GM10266 (cell line): ENCODE data around the gene PITPNM2.

Experiments
- DNase-seq: peaks from one replicate; pipeline ENCODE4 v3.0.0; 2012; ENCODE audit errors: extremely low spot score
- TF ChIP-seq, protein P1 (sequence below): IDR thresholded peaks from 2 replicates; pipeline ENCODE4 v1.5.1; 2012; ENCODE audit warnings: mild to moderate bottlenecking, low read depth; ENCODE audit not compliant: control insufficient read depth, insufficient read depth; ENCODE audit errors: missing control alignments

PITPNM2 gene

DNA sequence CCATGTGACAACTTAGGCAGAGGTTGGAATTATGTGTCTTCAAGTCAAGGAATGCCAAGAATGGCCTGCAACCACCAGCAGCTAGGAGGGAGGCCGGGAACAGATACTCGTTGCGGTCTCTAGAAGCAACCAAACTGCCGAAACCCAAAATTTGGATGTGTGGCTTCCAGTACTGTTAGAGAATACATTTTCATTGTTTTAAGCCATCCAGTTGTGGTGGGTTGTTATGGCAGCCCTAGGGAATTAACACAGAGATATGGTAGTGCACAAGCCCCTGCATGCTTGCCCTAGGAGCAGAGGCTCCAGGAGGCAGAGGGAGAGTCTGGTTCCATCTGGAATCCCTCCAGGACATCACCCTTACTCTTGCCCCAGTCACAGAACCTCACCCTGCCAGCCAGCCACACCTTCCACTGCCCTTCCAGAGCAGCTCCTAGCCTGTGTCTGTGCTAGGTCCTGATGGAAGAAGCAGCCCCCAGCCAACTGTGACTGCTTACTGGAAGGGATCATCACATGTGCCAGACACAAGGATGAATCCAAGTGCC, 19.5 kb downstream of the PITPNM2 start:
- TF ChIP-seq, protein P1, sequence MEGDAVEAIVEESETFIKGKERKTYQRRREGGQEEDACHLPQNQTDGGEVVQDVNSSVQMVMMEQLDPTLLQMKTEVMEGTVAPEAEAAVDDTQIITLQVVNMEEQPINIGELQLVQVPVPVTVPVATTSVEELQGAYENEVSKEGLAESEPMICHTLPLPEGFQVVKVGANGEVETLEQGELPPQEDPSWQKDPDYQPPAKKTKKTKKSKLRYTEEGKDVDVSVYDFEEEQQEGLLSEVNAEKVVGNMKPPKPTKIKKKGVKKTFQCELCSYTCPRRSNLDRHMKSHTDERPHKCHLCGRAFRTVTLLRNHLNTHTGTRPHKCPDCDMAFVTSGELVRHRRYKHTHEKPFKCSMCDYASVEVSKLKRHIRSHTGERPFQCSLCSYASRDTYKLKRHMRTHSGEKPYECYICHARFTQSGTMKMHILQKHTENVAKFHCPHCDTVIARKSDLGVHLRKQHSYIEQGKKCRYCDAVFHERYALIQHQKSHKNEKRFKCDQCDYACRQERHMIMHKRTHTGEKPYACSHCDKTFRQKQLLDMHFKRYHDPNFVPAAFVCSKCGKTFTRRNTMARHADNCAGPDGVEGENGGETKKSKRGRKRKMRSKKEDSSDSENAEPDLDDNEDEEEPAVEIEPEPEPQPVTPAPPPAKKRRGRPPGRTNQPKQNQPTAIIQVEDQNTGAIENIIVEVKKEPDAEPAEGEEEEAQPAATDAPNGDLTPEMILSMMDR = no peak

DNA sequence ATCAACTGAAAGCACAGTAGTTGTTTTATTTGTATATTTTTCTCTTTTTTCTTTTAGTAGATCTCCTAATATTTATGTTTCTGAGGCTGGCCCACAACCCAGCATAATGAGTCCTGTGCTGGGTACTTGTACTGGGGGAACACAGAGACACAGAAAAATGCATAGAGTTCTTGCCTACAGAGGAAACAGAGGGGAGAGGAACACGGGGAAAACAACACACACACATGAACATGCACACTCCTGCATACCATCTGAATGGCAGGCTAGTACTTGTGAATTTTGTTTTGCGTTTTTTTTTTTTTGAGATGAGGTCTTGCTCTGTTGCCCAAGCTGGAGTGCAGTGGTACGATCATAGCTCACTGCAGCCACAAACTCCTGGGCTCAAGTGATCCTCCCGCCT, 21.3 kb downstream of the PITPNM2 start:
- TF ChIP-seq, protein P1 = no peak
- DNase-seq = no peak

More for the DNA sequence above, 19.5 kb downstream of the PITPNM2 start:
- DNase-seq = no peak

DNA sequence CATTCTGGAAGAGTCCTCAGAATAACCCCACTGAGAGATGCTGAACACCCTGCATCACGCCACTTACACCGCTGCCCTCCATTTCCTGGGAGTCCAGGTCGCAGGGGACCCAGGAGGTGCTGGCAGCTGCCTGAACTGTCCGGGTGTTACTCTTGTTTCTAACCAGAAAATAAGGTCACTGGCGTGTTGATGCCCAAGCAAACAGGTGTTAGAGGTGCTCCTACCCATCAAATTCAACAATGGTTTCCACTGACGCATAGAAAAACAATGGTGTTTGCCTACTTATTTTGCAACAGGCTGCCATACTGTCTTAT, 23.8 kb downstream of the PITPNM2 start:
- DNase-seq = no peak
- TF ChIP-seq, protein P1 = no peak

DNA sequence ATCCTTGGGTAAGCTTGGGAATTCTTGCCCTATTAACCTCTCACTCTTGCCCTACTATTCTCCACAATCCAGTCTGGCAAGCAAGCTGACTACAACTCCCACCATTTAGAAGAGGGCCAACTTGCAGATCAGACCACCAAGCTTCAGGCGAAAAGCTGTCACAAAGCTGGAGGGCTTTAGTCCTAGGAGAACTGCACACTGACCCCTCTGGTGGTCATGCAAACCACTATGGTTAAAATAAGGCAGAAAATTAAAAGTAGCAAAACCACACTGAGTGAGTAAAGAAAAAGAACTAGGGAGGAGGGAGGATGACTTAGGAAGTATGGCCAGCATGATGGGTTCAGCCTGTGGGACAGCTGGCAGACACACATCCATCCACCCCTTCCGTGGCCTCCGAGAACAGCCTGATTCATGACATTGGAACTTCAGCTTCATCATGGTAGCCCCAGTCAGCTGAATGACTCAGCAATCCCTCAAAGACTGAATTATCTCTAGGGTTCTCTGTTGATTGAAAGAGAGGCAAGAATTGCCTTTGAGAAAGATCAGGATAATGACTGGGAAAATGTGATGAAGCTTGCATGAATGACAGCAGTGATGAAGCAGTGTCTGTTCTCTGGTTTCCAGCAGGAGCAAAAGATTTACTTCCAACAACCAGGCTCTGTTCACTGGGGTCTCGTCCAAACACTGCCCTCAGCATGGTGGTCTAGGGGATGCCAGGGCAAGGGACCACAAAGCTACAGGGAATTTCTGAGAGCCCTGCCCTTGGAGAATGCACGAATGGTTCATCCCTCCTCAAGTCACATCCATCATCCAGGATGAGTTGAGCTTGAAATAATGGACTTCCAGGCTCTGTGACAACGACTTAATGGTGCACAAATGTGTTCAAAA, 24.4 kb downstream of the PITPNM2 start:
- TF ChIP-seq, protein P1 = no peak
- no peak for DNase-seq

DNA sequence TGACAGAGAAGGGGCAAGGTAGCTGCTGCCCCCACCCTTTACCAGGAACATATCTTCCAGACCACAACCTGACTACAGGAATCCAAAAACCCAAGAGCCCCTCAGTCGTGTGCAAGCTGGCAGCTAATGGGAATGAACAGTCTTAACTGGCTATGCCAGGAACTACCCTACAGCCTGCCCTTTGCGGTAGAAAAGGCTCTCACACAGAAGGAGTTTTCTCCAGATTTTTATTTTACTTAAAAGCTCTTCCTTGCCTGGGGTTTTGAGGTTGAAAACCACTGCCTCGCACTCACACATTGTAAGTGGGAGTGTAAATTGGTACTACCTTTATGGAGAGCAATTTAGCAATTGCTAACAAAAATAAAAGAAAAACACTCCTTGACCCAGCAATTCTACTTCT, 28.3 kb downstream of the PITPNM2 start:
- TF ChIP-seq, protein P1 = no peak
- no peak for DNase-seq

DNA sequence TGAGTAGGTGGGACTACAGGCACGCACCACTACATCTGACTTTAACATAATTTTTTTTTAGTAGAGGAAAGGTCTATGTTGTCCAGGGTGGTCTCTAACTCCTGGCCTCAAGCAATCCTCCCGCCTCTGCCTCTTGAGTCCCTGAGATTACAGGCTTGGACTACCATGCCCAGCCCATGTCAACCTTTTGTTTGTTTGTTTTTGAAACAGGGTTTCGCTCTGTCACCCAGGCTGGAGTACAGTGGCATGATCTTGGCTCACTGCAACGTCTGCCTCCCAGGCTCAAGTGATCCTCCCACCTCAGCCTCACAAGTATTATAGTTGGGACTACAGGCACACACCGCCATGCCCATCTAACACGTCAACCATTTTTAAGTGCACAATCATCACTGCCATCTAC, 29.2 kb downstream of the PITPNM2 start:
- TF ChIP-seq, protein P1 = no peak
- DNase-seq = no peak

DNA sequence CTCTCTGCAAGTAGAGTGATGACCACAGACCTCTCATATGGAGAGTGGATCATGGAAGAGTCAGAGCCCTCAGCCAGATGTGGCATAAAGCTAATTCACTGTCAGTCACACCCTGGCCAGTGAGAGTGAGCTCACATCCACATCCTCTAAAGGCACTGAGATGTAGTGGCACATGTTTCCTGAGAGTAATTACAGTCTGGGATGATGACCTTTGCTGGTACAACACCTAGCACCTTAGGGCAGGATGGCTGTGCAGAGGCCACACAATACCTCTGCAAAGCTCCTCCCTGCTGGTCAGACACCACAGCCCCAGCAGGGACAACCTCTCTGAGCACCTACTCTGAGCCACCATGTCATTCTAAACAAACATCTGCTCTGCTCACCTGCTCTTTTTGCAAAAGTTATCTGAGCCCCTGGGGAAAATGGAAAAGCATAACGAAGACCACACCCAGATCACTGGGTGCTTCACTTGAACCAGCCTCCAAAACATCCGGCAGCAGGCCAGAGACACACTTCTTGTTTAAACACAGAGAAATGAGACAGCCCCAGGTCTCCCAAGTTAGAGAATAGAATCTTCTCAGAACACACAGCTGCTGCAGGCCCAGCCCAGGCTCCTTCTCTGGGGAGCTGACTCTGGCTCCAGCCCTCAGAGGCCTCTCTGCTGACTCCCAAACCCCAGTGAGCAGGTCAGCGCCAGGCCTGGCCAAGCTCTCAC, 30.3 kb downstream of the PITPNM2 start:
- TF ChIP-seq, protein P1 = no peak
- DNase-seq = no peak
